ENCODE results near the gene ANO2. TPM values are rescaled to one million over a fixed set of nuclear protein-coding genes. Genes with fewer than 3 reads are reported as not detected.

ANO2 gene
- total RNA-seq, 2 donors from 2014 or later = 2.8 to 9.3 TPM

DNA sequence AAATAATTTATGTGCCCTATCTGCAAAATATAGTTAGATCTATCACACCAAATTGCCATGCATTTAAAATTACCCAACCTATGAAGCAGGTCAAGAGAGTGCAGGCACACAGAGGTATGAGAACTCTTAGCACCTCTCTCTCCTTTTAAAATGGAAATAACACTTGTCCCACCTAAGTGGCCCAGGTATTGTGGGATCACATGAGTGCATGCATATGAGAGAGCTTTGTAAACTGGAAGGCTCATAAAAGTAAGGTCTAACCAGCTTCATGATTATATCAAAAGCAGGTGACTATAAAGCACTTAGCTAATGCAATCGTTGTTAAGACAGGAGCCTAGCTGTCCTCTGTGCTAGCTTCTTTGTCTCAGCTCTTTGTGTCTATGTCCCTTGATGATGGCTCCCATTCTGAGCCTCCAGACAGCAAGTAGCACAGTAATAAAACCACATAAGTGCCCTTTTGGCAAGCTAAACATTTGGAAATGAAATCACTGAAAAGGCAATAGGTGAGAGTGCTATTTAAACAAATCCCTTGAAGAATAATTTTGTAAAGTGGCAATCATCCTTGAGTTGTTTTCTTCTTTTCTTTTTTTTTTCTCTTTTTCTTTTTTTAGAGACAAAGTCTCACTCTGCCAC is 294.1 kb downstream of the ANO2 start:
- Histone ChIP-seq H3K9me3 (no peaks in the 10 kb centered on the region), H3K4me1 (peaks cover 0 to 9% of the 10 kb centered on the region in 2 donors), H3K36me3 (no peaks in the 10 kb centered on the region), H3K4me3 (no peak overlapping the region), H3K27ac (no peak overlapping the region), H3K27me3 (no peaks in the 10 kb centered on the region)
- TF ChIP-seq, protein P1, sequence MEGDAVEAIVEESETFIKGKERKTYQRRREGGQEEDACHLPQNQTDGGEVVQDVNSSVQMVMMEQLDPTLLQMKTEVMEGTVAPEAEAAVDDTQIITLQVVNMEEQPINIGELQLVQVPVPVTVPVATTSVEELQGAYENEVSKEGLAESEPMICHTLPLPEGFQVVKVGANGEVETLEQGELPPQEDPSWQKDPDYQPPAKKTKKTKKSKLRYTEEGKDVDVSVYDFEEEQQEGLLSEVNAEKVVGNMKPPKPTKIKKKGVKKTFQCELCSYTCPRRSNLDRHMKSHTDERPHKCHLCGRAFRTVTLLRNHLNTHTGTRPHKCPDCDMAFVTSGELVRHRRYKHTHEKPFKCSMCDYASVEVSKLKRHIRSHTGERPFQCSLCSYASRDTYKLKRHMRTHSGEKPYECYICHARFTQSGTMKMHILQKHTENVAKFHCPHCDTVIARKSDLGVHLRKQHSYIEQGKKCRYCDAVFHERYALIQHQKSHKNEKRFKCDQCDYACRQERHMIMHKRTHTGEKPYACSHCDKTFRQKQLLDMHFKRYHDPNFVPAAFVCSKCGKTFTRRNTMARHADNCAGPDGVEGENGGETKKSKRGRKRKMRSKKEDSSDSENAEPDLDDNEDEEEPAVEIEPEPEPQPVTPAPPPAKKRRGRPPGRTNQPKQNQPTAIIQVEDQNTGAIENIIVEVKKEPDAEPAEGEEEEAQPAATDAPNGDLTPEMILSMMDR (IDR thresholded peaks at IDR 0.05) = no peak
- peak; percentile 21 for DNase-seq (ENCODE audit: low spot score)

- Histone ChIP-seq H3K27me3 (no peaks in the 10 kb centered on the region), H3K36me3 (no peaks in the 10 kb centered on the region), H3K4me3 (no peak overlapping the region), H3K4me1 (peaks cover 0 to 9% of the 10 kb centered on the region in 2 donors), H3K9me3 (no peaks in the 10 kb centered on the region), H3K27ac (no peak overlapping the region)
- TF ChIP-seq, protein P1 (IDR thresholded peaks at IDR 0.05) = no peak
- DNase-seq (ENCODE audit: low spot score) = peak; percentile 5
Observed at GRCh38 chr12:5650281-5650680, 294.8 kb downstream of the ANO2 start.

GRCh38 chr12:5648692-5649359 is 296.2 kb downstream of the ANO2 start:
- H3K4me1 ChIP-seq = peaks cover 0 to 9% of the 10 kb centered on the region in 2 donors
- no peak overlapping the region for H3K27ac ChIP-seq
- TF ChIP-seq, protein P1 (IDR thresholded peaks at IDR 0.05) = peak; percentile 29 to 66
- DNase-seq (ENCODE audit: low spot score) = peak; percentile 30
- no peak overlapping the region for H3K4me3 ChIP-seq
- H3K36me3 ChIP-seq = no peaks in the 10 kb centered on the region
- no peaks in the 10 kb centered on the region for H3K27me3 ChIP-seq
- H3K9me3 ChIP-seq = no peaks in the 10 kb centered on the region

DNA sequence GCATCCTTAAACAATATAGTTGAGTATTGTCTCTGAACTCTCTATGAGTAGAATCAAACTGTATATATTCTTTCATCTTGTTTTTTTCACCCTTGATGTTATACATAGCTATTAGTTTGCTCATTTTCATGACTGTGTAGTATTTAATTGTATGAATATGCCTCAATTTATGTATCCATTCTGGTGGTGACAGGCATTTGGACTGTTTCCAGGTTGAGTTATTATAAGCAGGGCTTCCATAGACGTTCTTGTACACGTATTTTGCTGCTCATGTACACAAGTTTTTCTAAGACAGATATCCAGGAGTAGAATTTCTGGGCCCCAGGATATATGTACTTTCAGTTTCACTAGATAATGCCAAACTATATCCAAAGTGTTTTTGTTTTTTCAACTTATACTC is 301.8 kb downstream of the ANO2 start:
- H3K36me3 ChIP-seq = no peaks in the 10 kb centered on the region
- TF ChIP-seq, protein P1 (IDR thresholded peaks at IDR 0.05) = no peak

DNA sequence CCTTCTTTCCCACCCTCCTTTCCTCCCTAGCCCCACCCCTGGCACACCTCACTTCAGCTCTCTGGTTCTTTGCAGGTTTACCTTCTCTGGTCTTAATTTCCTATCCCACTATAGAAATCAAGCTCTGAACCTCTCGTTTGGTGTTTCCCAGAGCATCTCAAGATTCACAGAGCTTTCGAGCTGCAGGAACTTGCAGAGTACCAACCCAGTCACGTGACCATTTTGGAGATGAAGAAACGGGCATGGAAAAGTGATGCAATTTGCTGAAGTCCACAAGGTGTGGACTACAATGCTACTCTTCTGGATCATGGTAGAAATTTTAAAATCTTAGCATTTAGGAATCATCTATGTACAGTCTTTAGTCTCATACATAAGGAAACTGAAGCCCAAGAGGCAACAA is 307.4 kb downstream of the ANO2 start:
- Histone ChIP-seq H3K4me3 (no peak overlapping the region), H3K4me1 (no peaks in the 10 kb centered on the region), H3K27ac (no peak overlapping the region), H3K36me3 (no peaks in the 10 kb centered on the region), H3K9me3 (no peaks in the 10 kb centered on the region), H3K27me3 (no peaks in the 10 kb centered on the region)
- TF ChIP-seq, protein P1 (IDR thresholded peaks at IDR 0.05) = no peak
- DNase-seq (ENCODE audit: low spot score) = no peak

More for the DNA sequence above, 301.8 kb downstream of the ANO2 start:
- Histone ChIP-seq H3K9me3 (no peaks in the 10 kb centered on the region), H3K4me1 (peaks cover 0 to under 1% of the 10 kb centered on the region in 2 donors), H3K27ac (no peak overlapping the region), H3K4me3 (no peak overlapping the region), H3K27me3 (no peaks in the 10 kb centered on the region)
- no peak for DNase-seq (ENCODE audit: low spot score)

Measured in right atrium auricular region (tissue), 2 donors.